Cardiac fibroblast (primary cell): ENCODE data around the gene PIK3R5.
"Not testable (repeated sequence)": the region's sequence is repeated elsewhere in the genome, so short reads cannot be mapped to it uniquely, and the experiment has no call there.

Source experiments
- DNase-seq, 2 donors: peaks; one replicate each; pipeline versions ENCODE4 v3.0.0 to v3.0.0-alpha.2; 2010; ENCODE audit warnings: low read depth in 2 of 2
- H3K4me3 ChIP-seq, 2 donors: replicated peaks in 1 of 2; 1 replicate in 1 of 2; 2 replicates in 1 of 2; pipeline ENCODE4 v1.5.1; 2011; ENCODE audit warnings: low read depth in 2 of 2, low read length in 2 of 2, mild to moderate bottlenecking in 2 of 2, moderate library complexity in 1 of 2
- CTCF ChIP-seq: IDR thresholded peaks from one replicate; pipeline ENCODE4 v1.5.1; 2011; ENCODE audit warnings: low read depth, mild to moderate bottlenecking, low read length, inconsistent platforms

Gene PIK3R5

DNA sequence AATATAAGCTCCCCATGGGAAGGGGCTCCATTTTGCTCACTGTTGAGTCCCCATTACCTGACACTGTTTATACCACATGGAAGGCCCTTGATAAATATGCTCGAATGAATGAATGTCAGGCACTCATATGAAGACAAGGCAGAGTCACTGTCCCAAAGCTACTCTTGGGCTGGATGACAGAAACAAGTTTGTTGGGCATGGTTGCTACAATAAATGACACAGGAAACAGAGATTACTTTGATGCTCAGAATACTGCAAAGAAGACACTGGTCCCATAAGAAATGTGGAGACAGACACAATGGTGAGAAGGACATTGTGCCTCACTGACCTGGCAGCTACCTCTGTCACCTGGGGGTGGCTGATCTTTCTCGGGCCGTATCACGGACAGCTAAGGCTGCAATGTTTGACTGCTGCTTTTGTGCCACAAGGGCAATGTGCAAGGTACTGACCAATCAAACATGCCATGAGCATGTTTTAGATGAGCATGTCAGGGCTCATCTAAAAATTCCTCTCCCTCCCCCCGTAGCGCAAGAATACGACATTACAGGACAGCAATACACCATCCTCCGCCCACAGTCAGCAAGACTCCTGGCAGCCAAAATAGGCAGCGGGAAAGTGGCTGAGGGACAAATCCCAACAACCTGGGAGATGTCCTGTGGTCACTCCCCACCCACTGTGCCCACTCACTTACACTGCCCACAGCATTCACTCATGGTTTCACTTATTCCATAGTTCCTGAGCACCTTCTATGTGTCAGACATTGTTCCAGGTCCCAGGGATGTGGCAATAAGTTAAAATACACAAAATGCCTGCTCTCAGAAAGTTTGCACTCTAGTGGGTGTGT is 103.1 kb downstream of the PIK3R5 start:
- DNase-seq = no peak
- no peak overlapping the region for H3K4me3 ChIP-seq
- TF ChIP-seq CTCF = no peak

DNA sequence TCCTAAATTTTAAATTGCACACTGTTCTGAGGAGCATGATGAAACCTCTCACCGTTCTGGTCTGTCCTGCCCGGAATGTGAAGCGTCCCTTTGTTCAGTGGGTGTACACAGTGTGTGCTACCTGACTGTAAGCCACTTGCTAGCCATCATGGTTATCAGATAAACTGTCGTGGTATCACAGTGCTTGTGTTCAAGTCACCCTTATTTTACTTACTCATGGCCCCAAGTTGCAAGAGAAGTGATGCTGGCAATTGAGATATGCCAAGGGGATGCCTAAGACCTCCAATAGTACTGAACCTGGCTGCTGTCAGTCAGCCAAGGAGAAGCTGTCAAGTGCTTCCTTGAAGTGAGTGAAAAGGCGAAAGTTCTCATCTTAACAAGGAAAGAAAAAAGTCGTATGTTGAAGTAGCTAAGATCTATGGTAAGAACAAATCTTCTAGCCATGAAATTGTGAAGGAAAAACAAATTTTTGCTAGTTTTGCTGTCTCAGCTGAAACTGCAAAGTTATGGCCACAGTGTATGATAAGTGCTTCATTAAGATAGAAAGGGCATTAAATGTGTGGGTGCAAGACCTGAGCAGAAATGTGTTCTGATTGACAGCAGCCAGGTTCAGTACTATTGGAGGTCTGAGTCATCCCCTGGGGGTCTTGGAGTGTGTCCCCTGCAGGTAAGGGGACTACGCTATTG is 103.9 kb downstream of the PIK3R5 start:
- DNase-seq = no peak
- no peak overlapping the region for H3K4me3 ChIP-seq

DNA sequence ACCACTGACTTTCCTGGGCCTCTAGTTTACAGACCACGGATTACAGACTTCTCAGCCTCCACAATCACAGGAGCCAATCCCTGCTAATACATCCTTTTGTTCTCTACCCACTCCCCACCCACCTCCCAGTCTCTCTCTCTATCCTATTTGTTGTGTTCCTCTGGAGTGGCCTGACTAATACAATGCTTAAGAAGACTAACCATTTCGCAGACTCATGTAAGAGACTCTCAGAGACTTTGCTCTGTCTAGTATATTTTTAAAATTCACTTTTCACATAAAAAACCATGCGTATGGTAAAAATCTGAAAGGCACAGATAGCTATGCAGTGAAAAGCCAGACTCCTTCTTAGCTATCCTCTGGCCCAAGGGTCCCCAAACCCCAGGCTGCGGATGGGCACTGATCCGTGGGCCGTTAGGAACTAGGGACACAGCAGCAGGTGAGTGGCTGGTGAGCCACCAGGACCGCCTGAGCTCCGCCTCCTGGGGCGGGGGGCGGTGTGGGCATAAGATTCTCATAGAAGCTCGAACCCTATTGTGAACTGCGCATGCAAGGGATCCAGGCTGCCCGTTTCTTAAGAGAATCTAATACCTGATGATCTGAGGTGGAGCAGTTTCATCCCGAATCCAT is 105.6 kb downstream of the PIK3R5 start:
- TF ChIP-seq CTCF = no peak
- H3K4me3 ChIP-seq = no peak overlapping the region
- DNase-seq = no peak

More for the DNA sequence above, 103.9 kb downstream of the PIK3R5 start:
- no peak for TF ChIP-seq CTCF

- DNase-seq = peak in 1 of 2 donors; percentile 87
- H3K4me3 ChIP-seq = no peak overlapping the region
- peak; percentile 7 for TF ChIP-seq CTCF
Measured at GRCh38 chr17:8859027-8859803, 106.3 kb downstream of the PIK3R5 start.

DNA sequence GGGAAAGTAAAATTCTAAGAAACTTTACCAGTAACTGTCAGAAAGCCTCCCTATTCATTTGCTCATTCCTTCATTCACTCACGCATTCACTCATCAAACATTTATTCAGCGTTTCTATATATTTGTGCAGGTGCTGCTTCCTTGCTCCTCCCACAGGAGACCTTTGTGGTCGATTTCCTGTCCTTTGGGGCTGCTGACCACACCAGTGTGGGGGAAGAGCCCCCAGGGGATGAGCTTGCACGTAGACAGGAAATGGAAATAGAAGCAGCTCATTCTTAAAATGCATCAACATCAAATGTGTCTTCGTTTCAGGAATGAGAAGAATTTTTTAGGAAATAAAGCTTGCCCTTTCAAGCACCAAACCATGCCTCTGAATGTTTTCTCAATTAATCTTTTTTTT is 107.6 kb downstream of the PIK3R5 start:
- TF ChIP-seq CTCF = no peak
- DNase-seq = peak; percentile 64 to 92
- no peak overlapping the region for H3K4me3 ChIP-seq

DNA sequence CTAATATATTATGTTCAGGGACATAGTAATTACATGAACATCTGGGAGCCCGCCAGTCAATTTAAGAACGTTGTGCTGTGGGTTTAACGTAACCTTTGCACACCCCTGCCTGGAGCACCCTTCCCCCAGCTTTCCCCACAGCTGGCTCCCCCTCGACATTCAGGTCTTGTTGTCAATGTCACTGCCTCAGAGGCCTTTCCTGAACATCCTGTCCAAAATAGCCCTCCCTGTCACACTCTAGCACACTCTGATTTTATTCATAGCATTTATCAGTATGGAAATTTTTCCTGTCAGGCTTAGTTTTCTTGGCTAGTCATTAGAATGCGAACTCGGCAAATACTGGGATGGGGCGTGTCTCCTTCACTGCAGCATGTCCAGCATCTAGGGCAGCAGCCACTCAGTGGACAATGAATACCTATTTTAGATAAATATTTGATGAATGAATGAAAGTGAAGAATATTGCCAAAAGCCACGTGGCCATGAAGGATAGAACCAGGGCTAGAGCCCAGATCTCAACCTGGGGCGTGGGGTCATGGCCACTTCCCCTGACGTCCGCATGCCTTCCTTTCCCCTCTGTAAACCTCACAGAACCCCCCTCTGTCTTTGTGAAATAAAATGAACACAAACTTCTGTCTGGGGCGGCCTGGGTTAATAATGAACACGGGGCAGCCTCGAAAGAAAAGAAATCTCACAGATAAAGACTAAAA is 108.5 kb downstream of the PIK3R5 start:
- no peak for TF ChIP-seq CTCF
- H3K4me3 ChIP-seq = no peak overlapping the region
- no peak for DNase-seq

DNA sequence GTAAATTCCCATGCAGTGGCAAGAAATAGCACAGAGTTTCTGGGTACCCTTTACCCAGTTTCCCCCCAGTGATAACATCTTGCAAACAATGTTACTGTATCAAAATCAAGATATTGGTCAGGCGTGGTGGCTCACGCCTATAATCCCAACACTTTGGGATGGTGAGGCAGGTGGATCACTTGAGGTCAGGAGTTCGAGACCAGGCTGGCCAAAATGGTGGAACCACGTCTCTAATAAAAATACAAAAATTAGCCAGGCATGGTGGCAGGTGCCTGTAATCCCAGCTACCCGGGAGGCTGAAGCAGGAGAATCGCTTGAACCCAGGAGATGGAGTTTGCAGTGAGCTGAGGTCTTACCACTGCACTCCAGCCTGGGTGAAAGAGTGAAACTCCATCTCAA is 109.3 kb downstream of the PIK3R5 start:
- H3K4me3 ChIP-seq, DNase-seq: not testable (repeated sequence)
